ENCODE results near the gene CUL1.

- TF ChIP-seq, protein P1, sequence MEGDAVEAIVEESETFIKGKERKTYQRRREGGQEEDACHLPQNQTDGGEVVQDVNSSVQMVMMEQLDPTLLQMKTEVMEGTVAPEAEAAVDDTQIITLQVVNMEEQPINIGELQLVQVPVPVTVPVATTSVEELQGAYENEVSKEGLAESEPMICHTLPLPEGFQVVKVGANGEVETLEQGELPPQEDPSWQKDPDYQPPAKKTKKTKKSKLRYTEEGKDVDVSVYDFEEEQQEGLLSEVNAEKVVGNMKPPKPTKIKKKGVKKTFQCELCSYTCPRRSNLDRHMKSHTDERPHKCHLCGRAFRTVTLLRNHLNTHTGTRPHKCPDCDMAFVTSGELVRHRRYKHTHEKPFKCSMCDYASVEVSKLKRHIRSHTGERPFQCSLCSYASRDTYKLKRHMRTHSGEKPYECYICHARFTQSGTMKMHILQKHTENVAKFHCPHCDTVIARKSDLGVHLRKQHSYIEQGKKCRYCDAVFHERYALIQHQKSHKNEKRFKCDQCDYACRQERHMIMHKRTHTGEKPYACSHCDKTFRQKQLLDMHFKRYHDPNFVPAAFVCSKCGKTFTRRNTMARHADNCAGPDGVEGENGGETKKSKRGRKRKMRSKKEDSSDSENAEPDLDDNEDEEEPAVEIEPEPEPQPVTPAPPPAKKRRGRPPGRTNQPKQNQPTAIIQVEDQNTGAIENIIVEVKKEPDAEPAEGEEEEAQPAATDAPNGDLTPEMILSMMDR (IDR thresholded peaks at IDR 0.05) = no peak
- TF ChIP-seq POLR2AphosphoS5 (IDR thresholded peaks at IDR 0.05) (no peak), POLR2A (IDR thresholded peaks at IDR 0.05) (no peak)
Observed at GRCh38 chr7:148661471-148661870, 37.2 kb upstream of the CUL1 start.

All from sigmoid colon (tissue), 4 donors.